HG03439 (cell line): ENCODE results near the gene DCAF8.

Experiments used
- ATAC-seq: cut with Tn5 transposase; IDR thresholded peaks from one replicate; pipeline ENCODE4 v1.9.1; 2021; ENCODE audit warnings: mild to moderate bottlenecking, moderate library complexity; ENCODE audit not compliant: unreplicated experiment

The DCAF8 gene

GRCh38 chr1:160227561-160227960, 34.8 kb downstream of the DCAF8 start:
- no peak for ATAC-seq

GRCh38 chr1:160227034-160227433, 35.3 kb downstream of the DCAF8 start:
- ATAC-seq: no peak

- ATAC-seq: no peak
Measured at GRCh38 chr1:160226623-160227022, 35.7 kb downstream of the DCAF8 start.

- ATAC-seq: no peak
Measured at GRCh38 chr1:160225345-160225744, 37.0 kb downstream of the DCAF8 start.

- no peak for ATAC-seq
Measured at GRCh38 chr1:160224606-160225005, 37.7 kb downstream of the DCAF8 start.

- no peak for ATAC-seq
Measured at GRCh38 chr1:160222546-160222945, 39.8 kb downstream of the DCAF8 start.

GRCh38 chr1:160221089-160221488, 41.3 kb downstream of the DCAF8 start:
- no peak for ATAC-seq

GRCh38 chr1:160220301-160220700, 42.0 kb downstream of the DCAF8 start:
- no peak for ATAC-seq

GRCh38 chr1:160219062-160219929, 43.1 kb downstream of the DCAF8 start:
- ATAC-seq: no peak

- no peak for ATAC-seq
Measured at GRCh38 chr1:160217481-160218051, 44.8 kb downstream of the DCAF8 start.

- ATAC-seq: no peak
Measured at GRCh38 chr1:160216301-160216700, 46.0 kb downstream of the DCAF8 start.

GRCh38 chr1:160214481-160215140, 47.7 kb downstream of the DCAF8 start:
- ATAC-seq: no peak

- no peak for ATAC-seq
Measured at GRCh38 chr1:160211046-160211790, 51.1 kb downstream of the DCAF8 start.

- ATAC-seq: no peak
Measured at GRCh38 chr1:160210561-160210960, 51.8 kb downstream of the DCAF8 start.

- ATAC-seq: no peak
Measured at GRCh38 chr1:160209321-160210046, 52.9 kb downstream of the DCAF8 start.

- ATAC-seq: no peak
Measured at GRCh38 chr1:160208557-160209320, 53.6 kb downstream of the DCAF8 start.

GRCh38 chr1:160207771-160208556, 54.4 kb downstream of the DCAF8 start:
- no peak for ATAC-seq

- no peak for ATAC-seq
Measured at GRCh38 chr1:160207118-160207650, 55.2 kb downstream of the DCAF8 start.
